ENCODE data around the gene OR4N2.
"Not testable (repeated sequence)": the region's sequence is repeated elsewhere in the genome, so short reads cannot be mapped to it uniquely, and the experiment has no call there.

Gene OR4N2

GRCh38 chr14:19828314-19828713 is 24.7 kb downstream of the OR4N2 start:
- DNase-seq (ENCODE audit: low read depth in 1 of 2, low spot score in 1 of 2), result no peak

DNA sequence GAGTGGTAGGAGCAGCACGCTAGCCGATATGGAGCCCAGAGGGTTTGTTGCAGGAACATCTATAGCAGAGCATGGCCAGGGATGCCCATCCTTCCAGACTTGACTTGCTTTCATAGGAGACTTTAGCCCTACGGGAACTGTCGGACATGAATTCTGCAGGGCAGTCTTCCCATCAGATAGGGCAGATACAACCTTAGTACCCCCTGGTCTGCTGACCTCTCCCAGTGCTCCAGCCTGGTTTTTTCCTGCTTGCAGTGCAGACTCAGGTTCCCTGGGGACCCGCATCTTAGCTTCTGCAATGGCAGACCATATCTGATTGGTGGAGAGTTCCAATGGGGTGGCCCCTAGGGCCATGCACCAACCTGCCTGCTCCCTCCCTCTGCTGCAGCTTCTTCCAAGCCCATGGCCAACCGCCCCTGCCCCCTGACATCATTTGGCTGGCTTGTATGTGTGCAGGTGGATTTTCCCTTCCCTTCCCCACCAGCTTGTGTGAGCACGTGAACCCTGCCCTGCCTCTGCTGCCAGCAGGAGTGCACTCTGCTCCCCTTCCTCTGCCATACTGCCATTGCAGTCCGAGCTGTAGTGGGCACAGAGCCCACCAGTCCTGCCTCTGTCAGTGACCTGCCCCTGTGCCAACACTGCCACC is 30.8 kb downstream of the OR4N2 start:
- not testable (repeated sequence) for DNase-seq (ENCODE audit: low read depth in 1 of 2, low spot score in 1 of 2)

DNA sequence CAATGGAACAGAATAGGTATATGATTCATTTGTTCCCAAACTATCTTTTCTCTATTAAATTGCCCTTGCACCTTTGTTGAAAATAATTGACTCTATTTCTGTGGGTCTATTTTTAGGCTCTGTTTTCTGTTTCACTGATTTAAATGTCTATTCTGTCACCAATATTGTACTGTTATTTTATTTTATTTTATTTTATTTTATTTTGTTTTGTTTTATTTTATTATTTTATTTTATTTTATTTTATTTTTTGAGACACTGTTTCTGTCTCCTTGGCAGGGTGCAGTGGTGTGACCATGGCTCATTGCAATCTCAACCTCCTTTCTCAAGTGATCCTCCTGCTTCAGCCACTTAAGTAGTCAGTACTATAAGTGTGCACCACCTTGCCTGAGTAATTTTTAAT is 34.9 kb downstream of the OR4N2 start:
- no peak for DNase-seq (ENCODE audit: low read depth in 1 of 2, low spot score in 1 of 2)

DNA sequence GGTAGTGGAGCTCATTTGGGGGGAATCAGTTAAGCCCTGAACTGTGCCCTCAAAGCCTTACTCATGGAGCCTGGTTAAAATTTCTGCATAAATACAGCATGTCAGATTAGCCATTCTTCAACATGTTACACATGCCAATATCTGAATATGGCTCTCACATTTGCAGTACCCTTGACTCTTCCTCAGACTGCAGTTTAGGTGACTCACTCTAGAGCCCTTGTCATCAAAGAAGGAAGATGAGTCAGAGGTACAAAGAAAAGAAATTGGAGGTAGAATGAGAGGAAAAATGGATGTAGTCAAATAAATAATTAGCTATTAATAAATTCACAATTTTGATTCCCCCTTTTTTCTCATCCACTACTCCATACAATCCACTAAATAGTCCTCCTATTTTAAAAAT is 47.8 kb downstream of the OR4N2 start:
- DNase-seq (ENCODE audit: low read depth in 1 of 2, low spot score in 1 of 2), result no peak

DNA sequence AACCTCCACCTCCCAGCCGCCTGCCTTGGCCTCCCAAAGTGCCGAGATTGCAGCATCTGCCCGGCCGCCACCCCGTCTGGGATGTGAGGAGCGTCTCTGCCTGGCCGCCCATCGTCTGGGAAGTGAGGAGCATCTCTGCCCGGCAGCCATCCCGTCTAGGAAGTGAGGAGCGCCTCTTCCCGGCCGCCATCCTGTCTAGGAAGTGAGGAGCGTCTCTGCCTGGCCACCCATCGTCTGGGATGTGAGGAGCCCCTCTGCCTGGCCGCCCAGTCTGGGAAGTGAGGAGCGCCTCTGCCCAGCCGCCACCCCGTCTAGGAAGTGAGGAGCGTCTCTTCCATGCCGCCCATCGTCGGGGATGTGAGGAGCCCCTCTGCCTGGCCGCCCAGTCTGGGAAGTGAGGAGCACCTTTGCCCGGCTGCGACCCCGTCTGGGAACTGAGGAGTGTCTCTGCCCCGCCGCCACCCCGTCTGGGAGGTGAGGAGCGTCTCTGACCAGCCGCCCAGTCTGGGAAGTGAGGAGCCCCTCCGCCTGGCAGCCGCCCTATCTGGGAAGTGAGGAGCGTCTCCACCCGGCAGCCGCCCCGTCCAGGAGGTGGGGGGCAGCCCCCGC is 62.6 kb downstream of the OR4N2 start:
- DNase-seq (ENCODE audit: low read depth in 1 of 2, low spot score in 1 of 2), result not testable (repeated sequence)

GRCh38 chr14:19873178-19873577 is 69.6 kb downstream of the OR4N2 start:
- DNase-seq (ENCODE audit: low read depth in 1 of 2, low spot score in 1 of 2), result no peak

- no peak for DNase-seq (ENCODE audit: low read depth in 1 of 2, low spot score in 1 of 2)
Observed at GRCh38 chr14:19874842-19875241, 71.3 kb downstream of the OR4N2 start, which contains the start of gene OR4K2. TSS of gene OR4K2 (plus strand) at chr14:19875142. CDS start at chr14:19876268, 1,126 bp downstream.

GRCh38 chr14:19878029-19878642 is 74.6 kb downstream of the OR4N2 start:
- DNase-seq (ENCODE audit: low read depth in 1 of 2, low spot score in 1 of 2), result no peak

All from activated T-helper 1 cell treated with anti-CD3 and anti-CD28 coated beads, Interleukin-2, amount 50 U/mL, for 16 hours (primary cell).